ENCODE data around the gene ATP8A2. TPM values are rescaled to one million over a fixed set of nuclear protein-coding genes. Genes with fewer than 3 reads are reported as not detected.
"Not testable (repeated sequence)": the region's sequence is repeated elsewhere in the genome, so short reads cannot be mapped to it uniquely, and the experiment has no call there.

The ATP8A2 gene
- total RNA-seq, 6 donors from 2014 or later, result 0.55 to 1.5 (median 0.87) TPM

GRCh38 chr13:25783601-25784024 lies 411.8 kb downstream of the ATP8A2 start:
- DNase-seq, result no peak
- Histone ChIP-seq H3K4me3 (no peak overlapping the region), H3K27ac (no peak overlapping the region), H3K36me3 (no peaks in the 10 kb centered on the region), H3K4me1 (no peaks in the 10 kb centered on the region), H3K27me3 (no peaks in the 10 kb centered on the region), H3K9me3 (no peaks in the 10 kb centered on the region)
- ATAC-seq (ENCODE audit: low FRiP score in 2 of 2), result no peak
- WGBS, 2 donors, result 56 to 67% methylated on average over 5 of the region's 5 CpGs
- TF ChIP-seq EP300 (IDR thresholded peaks at IDR 0.05) (no peak), POLR2AphosphoS5 (IDR thresholded peaks at IDR 0.05) (no peak), POLR2A (IDR thresholded peaks at IDR 0.05) (no peak)
- TF ChIP-seq, protein P1, sequence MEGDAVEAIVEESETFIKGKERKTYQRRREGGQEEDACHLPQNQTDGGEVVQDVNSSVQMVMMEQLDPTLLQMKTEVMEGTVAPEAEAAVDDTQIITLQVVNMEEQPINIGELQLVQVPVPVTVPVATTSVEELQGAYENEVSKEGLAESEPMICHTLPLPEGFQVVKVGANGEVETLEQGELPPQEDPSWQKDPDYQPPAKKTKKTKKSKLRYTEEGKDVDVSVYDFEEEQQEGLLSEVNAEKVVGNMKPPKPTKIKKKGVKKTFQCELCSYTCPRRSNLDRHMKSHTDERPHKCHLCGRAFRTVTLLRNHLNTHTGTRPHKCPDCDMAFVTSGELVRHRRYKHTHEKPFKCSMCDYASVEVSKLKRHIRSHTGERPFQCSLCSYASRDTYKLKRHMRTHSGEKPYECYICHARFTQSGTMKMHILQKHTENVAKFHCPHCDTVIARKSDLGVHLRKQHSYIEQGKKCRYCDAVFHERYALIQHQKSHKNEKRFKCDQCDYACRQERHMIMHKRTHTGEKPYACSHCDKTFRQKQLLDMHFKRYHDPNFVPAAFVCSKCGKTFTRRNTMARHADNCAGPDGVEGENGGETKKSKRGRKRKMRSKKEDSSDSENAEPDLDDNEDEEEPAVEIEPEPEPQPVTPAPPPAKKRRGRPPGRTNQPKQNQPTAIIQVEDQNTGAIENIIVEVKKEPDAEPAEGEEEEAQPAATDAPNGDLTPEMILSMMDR (IDR thresholded peaks at IDR 0.05), result no peak

GRCh38 chr13:25784119-25784518 lies 412.3 kb downstream of the ATP8A2 start:
- Histone ChIP-seq H3K36me3 (no peaks in the 10 kb centered on the region), H3K4me3 (no peak overlapping the region), H3K4me1 (no peaks in the 10 kb centered on the region), H3K27me3 (no peaks in the 10 kb centered on the region), H3K27ac (no peak overlapping the region), H3K9me3 (no peaks in the 10 kb centered on the region)
- no peak for TF ChIP-seq EP300 (IDR thresholded peaks at IDR 0.05)
- TF ChIP-seq, protein P1 (IDR thresholded peaks at IDR 0.05), result no peak
- ATAC-seq (ENCODE audit: low FRiP score in 2 of 2) (no peak), DNase-seq (no peak)
- WGBS, 2 donors, result 62 to 89% methylated on average over 4 of the region's 4 CpGs

DNA sequence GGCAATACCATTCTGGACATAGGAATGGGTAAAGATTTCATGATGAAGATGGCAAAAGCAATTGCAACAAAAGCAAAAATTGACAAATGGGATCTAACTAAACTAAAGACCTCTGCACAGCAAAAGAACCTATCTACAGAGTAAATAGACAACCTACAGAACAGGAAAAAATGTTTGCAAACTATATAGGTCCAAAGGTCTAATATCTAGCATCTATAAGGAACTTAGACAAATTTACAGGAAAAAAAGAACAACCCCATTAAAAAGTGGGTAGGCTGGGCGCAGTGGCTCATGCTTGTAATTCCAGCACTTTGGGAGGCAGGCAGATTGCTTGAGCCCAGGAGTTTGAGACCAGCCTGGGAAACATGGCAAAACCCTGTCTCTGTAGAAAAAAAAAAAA lies 418.4 kb downstream of the ATP8A2 start:
- H3K4me3 ChIP-seq; ATAC-seq (ENCODE audit: low FRiP score in 2 of 2); DNase-seq; H3K4me1 ChIP-seq; H3K27me3 ChIP-seq; H3K36me3 ChIP-seq; H3K27ac ChIP-seq; H3K9me3 ChIP-seq: not testable (repeated sequence)
- WGBS, 2 donors, result 94 to 100% methylated on average over 1 of the region's 1 CpG

DNA sequence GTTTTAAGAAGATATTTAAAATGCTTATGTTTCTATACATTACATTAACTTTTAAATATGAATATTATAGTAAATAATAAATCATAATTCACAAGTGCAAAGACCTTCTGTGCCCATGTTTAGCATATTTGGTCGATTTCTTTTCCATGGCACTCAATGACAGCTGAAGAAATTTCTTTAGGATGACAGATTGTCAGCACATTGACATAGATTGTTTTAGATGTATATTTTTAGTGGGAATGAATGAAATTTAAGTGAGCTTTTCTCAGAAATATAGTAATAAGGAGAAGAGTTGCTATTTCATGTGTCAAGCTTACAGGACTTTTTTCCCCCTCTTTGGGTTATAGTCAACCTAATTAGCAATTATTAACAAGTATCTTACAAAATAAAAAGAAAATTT lies 423.5 kb downstream of the ATP8A2 start:
- DNase-seq (no peak), ATAC-seq (ENCODE audit: low FRiP score in 2 of 2) (no peak)
- Histone ChIP-seq H3K9me3 (no peaks in the 10 kb centered on the region), H3K4me1 (no peaks in the 10 kb centered on the region), H3K36me3 (no peaks in the 10 kb centered on the region), H3K27ac (no peak overlapping the region), H3K4me3 (no peak overlapping the region), H3K27me3 (no peaks in the 10 kb centered on the region)
- TF ChIP-seq POLR2AphosphoS5 (IDR thresholded peaks at IDR 0.05) (no peak), POLR2A (IDR thresholded peaks at IDR 0.05) (no peak), EP300 (IDR thresholded peaks at IDR 0.05) (no peak)
- TF ChIP-seq, protein P1 (IDR thresholded peaks at IDR 0.05), result no peak
- WGBS, 2 donors, result 74 to 85% methylated on average over 1 of the region's 1 CpG

GRCh38 chr13:25796474-25796873 lies 424.7 kb downstream of the ATP8A2 start:
- WGBS, 2 donors, result 79 to 80% methylated on average over 1 of the region's 1 CpG
- peak in 1 of 2 donors; percentile 51 for ATAC-seq (ENCODE audit: low FRiP score in 2 of 2)

More at GRCh38 chr13:25796474-25796873, 424.7 kb downstream of the ATP8A2 start:
- TF ChIP-seq EP300 (IDR thresholded peaks at IDR 0.05), result no peak
- TF ChIP-seq, protein P1 (IDR thresholded peaks at IDR 0.05), result no peak
- no peak for TF ChIP-seq POLR2A (IDR thresholded peaks at IDR 0.05)
- no peak for TF ChIP-seq POLR2AphosphoS5 (IDR thresholded peaks at IDR 0.05)
- no peaks in the 10 kb centered on the region for H3K9me3 ChIP-seq
- H3K36me3 ChIP-seq, result no peaks in the 10 kb centered on the region
- DNase-seq, result no peak
- H3K27me3 ChIP-seq, result no peaks in the 10 kb centered on the region
- no peaks in the 10 kb centered on the region for H3K4me1 ChIP-seq
- no peak overlapping the region for H3K27ac ChIP-seq
- H3K4me3 ChIP-seq, result no peak overlapping the region

Measured in upper lobe of left lung (tissue), 6 donors.